ENCODE data around the gene MPP2.

The MPP2 gene

DNA sequence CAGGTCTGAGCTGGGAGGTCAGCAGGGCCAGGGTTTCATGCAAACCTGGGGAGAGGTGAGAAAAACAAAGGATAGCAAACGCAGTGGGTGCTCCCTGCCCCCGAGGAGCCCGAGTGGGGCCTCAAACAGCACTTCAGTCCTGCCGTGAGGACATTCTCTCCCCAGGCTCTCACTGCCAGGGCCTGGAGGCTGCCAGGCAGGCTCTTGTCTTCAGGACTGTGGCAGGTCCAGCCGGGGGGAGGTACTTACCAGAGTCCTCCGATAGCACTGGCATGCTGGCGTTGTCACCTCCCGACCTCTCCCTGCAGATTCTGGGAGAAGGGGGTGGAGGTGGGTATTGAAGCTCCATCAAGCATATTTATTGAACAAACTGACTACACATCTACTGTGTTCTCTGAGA lies 75.7 kb downstream of the MPP2 start:
- Histone ChIP-seq H3K36me3 (ENCODE audit: control insufficient read depth, insufficient read depth, low read length) (peaks cover 20% of the 10 kb centered on the region), H3K4me3 (ENCODE audit: extremely low read depth, insufficient read depth, low read length, poor library complexity, severe bottlenecking) (no peak overlapping the region), H3K4me1 (ENCODE audit: control insufficient read depth, insufficient read depth, low read length, poor library complexity, severe bottlenecking) (peaks cover 2% of the 10 kb centered on the region), H3K9me3 (ENCODE audit: control insufficient read depth, low read length) (no peaks in the 10 kb centered on the region), H3K27ac (ENCODE audit: low read depth, low read length, severe bottlenecking) (no peak overlapping the region)
- 70 to 83% methylated on average over 3 to 6 of the region's 8 CpGs for WGBS, 2 experiments (ENCODE audit: insufficient coverage in 2 of 2)

DNA sequence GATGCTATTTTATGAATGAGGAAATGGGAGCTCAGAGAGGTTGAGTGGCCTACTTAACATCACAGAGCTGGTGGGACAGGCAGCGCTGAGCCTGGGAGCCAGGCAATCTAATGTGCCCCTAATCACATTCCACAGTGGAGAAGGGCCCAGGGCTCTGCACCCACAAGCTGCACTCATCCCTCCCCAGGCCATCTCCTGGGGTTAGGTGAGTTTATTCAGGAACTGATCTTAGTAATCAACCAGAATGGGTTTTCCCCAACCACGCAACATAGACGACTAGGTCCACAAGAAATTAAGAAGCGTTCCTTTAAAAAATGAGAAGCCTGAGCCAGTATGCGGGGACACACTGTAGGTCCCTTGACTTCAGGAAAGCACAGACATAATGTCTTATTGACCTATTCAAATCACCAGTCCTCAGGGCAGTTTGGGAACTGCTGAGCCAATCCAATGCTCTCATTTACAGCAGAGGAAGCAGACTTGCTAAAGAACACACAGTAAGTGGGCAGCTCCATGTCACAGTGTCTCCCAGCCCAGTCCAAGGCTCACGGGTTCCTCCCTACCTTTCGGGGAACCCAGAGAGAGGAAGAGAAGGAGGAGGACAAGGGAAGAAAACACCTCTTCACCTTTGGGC lies 76.7 kb downstream of the MPP2 start:
- Histone ChIP-seq H3K4me1 (ENCODE audit: control insufficient read depth, insufficient read depth, low read length, poor library complexity, severe bottlenecking) (peaks cover 2% of the 10 kb centered on the region), H3K36me3 (ENCODE audit: control insufficient read depth, insufficient read depth, low read length) (peaks cover 29% of the 10 kb centered on the region), H3K27ac (ENCODE audit: low read depth, low read length, severe bottlenecking) (no peak overlapping the region), H3K4me3 (ENCODE audit: extremely low read depth, insufficient read depth, low read length, poor library complexity, severe bottlenecking) (no peak overlapping the region), H3K9me3 (ENCODE audit: control insufficient read depth, low read length) (no peaks in the 10 kb centered on the region)
- 83 to 95% methylated on average over 3 to 5 of the region's 7 CpGs for WGBS, 2 experiments (ENCODE audit: insufficient coverage in 2 of 2)

DNA sequence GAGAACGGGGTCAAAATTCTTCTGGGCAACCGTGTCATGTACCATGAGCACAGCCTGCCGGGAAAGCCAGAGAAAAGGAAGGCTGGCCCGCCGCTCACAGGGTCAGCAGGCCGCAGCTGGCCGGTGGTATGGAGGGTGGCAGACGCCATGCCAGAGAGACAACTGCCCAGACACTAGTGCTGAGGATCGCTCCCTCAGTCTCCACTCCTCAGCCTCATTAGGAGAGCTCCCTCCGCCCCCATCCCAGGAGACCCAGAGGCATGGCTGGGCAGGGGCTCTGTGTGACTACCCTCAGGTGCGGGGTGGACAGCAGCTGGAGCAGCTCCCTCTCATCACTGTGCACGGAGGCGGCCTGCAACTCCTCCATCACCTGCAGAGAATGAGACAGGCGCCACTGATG lies 77.6 kb downstream of the MPP2 start:
- no peaks in the 10 kb centered on the region for H3K9me3 ChIP-seq (ENCODE audit: control insufficient read depth, low read length)
- H3K4me1 ChIP-seq (ENCODE audit: control insufficient read depth, insufficient read depth, low read length, poor library complexity, severe bottlenecking) = peaks cover 2% of the 10 kb centered on the region
- no peak overlapping the region for H3K27ac ChIP-seq (ENCODE audit: low read depth, low read length, severe bottlenecking)
- H3K36me3 ChIP-seq (ENCODE audit: control insufficient read depth, insufficient read depth, low read length) = peaks cover 35% of the 10 kb centered on the region
- H3K4me3 ChIP-seq (ENCODE audit: extremely low read depth, insufficient read depth, low read length, poor library complexity, severe bottlenecking) = no peak overlapping the region
- 94 to 97% methylated on average over 8 to 12 of the region's 14 CpGs for WGBS, 2 experiments (ENCODE audit: insufficient coverage in 2 of 2)

DNA sequence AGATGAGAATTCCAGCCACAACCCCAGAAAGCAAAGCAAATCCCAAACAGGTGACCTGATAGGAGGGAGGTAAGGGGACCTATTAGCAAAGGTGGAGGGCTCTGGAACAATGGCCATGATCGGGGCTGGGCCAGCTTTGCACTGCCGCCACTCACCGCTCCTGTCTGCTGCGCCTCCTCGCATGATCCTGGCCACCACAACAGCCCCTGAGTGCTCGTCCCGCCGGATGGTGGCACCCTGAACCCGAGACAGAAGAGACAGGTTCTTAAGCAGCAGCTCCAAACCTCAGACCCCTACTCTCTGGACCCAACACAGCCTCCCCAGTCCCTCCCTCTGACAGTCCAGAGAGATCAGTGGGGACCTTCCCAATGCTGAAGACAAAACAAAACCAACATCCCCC lies 79.7 kb downstream of the MPP2 start:
- no peaks in the 10 kb centered on the region for H3K9me3 ChIP-seq (ENCODE audit: control insufficient read depth, low read length)
- WGBS, 2 experiments (ENCODE audit: insufficient coverage in 2 of 2) = 95 to 96% methylated on average over 7 to 9 of the region's 9 CpGs
- H3K27ac ChIP-seq (ENCODE audit: low read depth, low read length, severe bottlenecking) = no peak overlapping the region
- H3K4me1 ChIP-seq (ENCODE audit: control insufficient read depth, insufficient read depth, low read length, poor library complexity, severe bottlenecking) = peaks cover 2% of the 10 kb centered on the region
- H3K4me3 ChIP-seq (ENCODE audit: extremely low read depth, insufficient read depth, low read length, poor library complexity, severe bottlenecking) = no peak overlapping the region
- peaks cover 35% of the 10 kb centered on the region for H3K36me3 ChIP-seq (ENCODE audit: control insufficient read depth, insufficient read depth, low read length)

DNA sequence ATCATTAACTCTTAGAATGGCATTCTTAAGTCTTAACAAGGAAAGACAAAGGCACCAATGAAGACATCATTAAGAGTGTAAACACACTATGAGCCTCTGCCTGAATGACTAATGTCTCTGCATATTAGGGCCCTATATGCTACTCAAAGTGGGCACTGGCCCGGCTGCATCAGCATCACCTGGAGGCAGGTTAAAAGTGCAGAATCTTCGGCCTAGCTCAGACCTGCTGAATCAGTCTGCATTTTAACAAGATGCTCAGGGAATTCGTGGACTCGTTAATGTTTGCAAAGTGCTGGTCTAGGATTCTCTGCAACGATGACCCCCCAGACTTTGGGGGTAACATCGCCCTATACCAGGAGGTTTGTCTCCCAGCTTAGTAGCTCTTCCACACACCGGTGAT lies 81.1 kb downstream of the MPP2 start:
- Histone ChIP-seq H3K4me1 (ENCODE audit: control insufficient read depth, insufficient read depth, low read length, poor library complexity, severe bottlenecking) (peaks cover 2% of the 10 kb centered on the region), H3K27ac (ENCODE audit: low read depth, low read length, severe bottlenecking) (no peak overlapping the region), H3K4me3 (ENCODE audit: extremely low read depth, insufficient read depth, low read length, poor library complexity, severe bottlenecking) (no peak overlapping the region), H3K9me3 (ENCODE audit: control insufficient read depth, low read length) (no peaks in the 10 kb centered on the region), H3K36me3 (ENCODE audit: control insufficient read depth, insufficient read depth, low read length) (peaks cover 38% of the 10 kb centered on the region)
- WGBS, 2 experiments (ENCODE audit: insufficient coverage in 2 of 2) = 91 to 95% methylated on average over 7 of the region's 7 CpGs

DNA sequence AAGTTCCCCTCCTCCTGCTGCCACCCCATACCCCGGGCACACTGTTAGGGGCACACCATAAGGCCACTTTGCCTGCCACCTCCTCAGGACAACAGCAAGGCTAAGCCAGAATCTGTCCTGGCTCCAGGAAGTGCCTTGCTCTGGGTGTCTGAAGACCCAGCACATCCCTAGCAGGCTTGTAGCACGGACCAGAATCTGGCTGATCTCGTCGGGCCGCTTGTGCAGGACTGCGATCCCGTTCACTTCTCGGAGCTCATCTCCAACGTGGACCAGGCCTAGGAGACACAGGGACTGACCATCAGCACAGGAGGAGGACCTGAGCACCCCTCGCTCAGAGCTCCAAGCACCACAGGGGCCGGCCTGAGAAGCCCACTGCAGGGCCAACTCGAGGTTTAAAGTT lies 81.8 kb downstream of the MPP2 start:
- peaks cover 31% of the 10 kb centered on the region for H3K36me3 ChIP-seq (ENCODE audit: control insufficient read depth, insufficient read depth, low read length)
- no peaks in the 10 kb centered on the region for H3K9me3 ChIP-seq (ENCODE audit: control insufficient read depth, low read length)
- H3K4me3 ChIP-seq (ENCODE audit: extremely low read depth, insufficient read depth, low read length, poor library complexity, severe bottlenecking) = no peak overlapping the region
- peaks cover 2% of the 10 kb centered on the region for H3K4me1 ChIP-seq (ENCODE audit: control insufficient read depth, insufficient read depth, low read length, poor library complexity, severe bottlenecking)
- no peak overlapping the region for H3K27ac ChIP-seq (ENCODE audit: low read depth, low read length, severe bottlenecking)
- whole genome bisulfite sequencing, 2 experiments (ENCODE audit: insufficient coverage in 2 of 2) = 95 to 96% methylated on average over 10 to 11 of the region's 12 CpGs

Data from mesodermal cell (in vitro differentiated cells).